Measurements from ENCODE around the gene BRD3. TPM values are rescaled to one million over a fixed set of nuclear protein-coding genes. Genes with fewer than 3 reads are reported as not detected.

BRD3 gene
- total RNA-seq, 1 experiment from 2014 or later, result 63.1 TPM

DNA sequence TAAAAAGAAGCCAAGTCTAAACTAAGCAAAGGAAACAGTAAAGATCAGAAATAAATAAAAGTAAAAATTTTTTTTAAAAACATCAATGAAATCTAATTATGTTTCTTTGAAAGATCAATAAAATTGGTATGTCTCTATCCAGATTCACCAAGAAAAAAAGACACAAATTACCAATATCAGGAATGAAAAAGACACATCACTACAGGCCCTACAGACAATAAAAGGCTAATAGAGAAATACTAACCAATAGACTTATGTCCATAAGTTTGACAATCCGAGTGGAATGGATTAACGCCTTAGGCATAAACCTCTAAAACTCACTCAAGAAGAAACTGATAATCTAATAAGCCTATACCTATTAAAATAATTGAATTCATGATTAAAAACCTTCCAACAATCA is 30.2 kb downstream of the BRD3 start:
- Histone ChIP-seq H3K9me3 (ENCODE audit: control insufficient read depth, low read depth, low read length) (no peaks in the 10 kb centered on the region), H3K27me3 (ENCODE audit: insufficient read depth, low read length) (no peaks in the 10 kb centered on the region), H3K4me1 (ENCODE audit: insufficient read depth, low read length) (no peaks in the 10 kb centered on the region), H3K79me1 (ENCODE audit: insufficient read depth, low read depth, low read length, poor library complexity, severe bottlenecking) (no peaks in the 10 kb centered on the region), H3K27ac (ENCODE audit: insufficient read length, low read depth, low read length) (no peak overlapping the region), H2AFZ (ENCODE audit: low read length) (no peak overlapping the region), H3T11ph (ENCODE audit: low read length) (no peak overlapping the region), H3K4ac (ENCODE audit: low read depth, low read length) (no peak overlapping the region), H3K56ac (ENCODE audit: insufficient read length, low read depth, low read length) (no peak overlapping the region), H2BK15ac (ENCODE audit: low read depth, low read length) (no peak overlapping the region), H4K20me1 (ENCODE audit: control insufficient read depth, insufficient read depth, insufficient read length) (no peaks in the 10 kb centered on the region), H4K5ac (ENCODE audit: insufficient read length, low read depth, low read length) (no peak overlapping the region), H2BK120ac (ENCODE audit: low read depth, low read length, poor library complexity, severe bottlenecking) (no peak overlapping the region), H3K79me2 (ENCODE audit: insufficient read depth, low read length) (no peaks in the 10 kb centered on the region), H3K4me2 (ENCODE audit: insufficient read depth, insufficient read length, low read length) (no peak overlapping the region), H3K23me2 (ENCODE audit: insufficient read length, low read depth, low read length, poor library complexity, severe bottlenecking) (no peaks in the 10 kb centered on the region), H2BK12ac (ENCODE audit: insufficient read length, low read depth, low read length) (no peak overlapping the region), H3K9ac (ENCODE audit: extremely low read depth, insufficient read length, low read length) (no peak overlapping the region), H3K18ac (ENCODE audit: insufficient read length, low read depth, low read length) (no peak overlapping the region), H2BK5ac (ENCODE audit: insufficient read length, low read length) (no peak overlapping the region), H2BK20ac (ENCODE audit: low read depth, low read length, poor library complexity, severe bottlenecking) (no peak overlapping the region), H2AK5ac (ENCODE audit: insufficient read length, low read length) (no peak overlapping the region), H4K91ac (ENCODE audit: insufficient read length, low read depth, low read length) (no peak overlapping the region), H3K23ac (ENCODE audit: insufficient read length, low read depth, low read length) (no peak overlapping the region), H3K14ac (ENCODE audit: insufficient read depth, low read length) (no peak overlapping the region), H4K8ac (replicated peaks; ENCODE audit: insufficient read length, low read depth, low read length) (no peak overlapping the region)
- H3K4me1 Mint-ChIP-seq, result no peaks in the 10 kb centered on the region
- no peaks in the 10 kb centered on the region; the same call in 1 of the 2 replicates for H3K27me3 Mint-ChIP-seq (ENCODE audit: low read depth)
- H3K36me3 Mint-ChIP-seq (ENCODE audit: insufficient read depth in 1 of 3, low read depth in 3 of 3), result peaks cover 43 to 91% (median 83%) of the 10 kb centered on the region in 3 experiments; a peak in 6 of 7 replicates
- no peaks in the 10 kb centered on the region for H3K9me3 Mint-ChIP-seq
- WGBS (ENCODE audit: extremely low coverage, insufficient read length, low lambda C conversion rate), result no CpG with 5 or more reads among the region's 2 CpGs
- no peak overlapping the region for H3K4me3 Mint-ChIP-seq
- no peak for DNase-seq
- no peak overlapping the region for H3K27ac Mint-ChIP-seq
- TF ChIP-seq, protein P1, sequence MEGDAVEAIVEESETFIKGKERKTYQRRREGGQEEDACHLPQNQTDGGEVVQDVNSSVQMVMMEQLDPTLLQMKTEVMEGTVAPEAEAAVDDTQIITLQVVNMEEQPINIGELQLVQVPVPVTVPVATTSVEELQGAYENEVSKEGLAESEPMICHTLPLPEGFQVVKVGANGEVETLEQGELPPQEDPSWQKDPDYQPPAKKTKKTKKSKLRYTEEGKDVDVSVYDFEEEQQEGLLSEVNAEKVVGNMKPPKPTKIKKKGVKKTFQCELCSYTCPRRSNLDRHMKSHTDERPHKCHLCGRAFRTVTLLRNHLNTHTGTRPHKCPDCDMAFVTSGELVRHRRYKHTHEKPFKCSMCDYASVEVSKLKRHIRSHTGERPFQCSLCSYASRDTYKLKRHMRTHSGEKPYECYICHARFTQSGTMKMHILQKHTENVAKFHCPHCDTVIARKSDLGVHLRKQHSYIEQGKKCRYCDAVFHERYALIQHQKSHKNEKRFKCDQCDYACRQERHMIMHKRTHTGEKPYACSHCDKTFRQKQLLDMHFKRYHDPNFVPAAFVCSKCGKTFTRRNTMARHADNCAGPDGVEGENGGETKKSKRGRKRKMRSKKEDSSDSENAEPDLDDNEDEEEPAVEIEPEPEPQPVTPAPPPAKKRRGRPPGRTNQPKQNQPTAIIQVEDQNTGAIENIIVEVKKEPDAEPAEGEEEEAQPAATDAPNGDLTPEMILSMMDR (conservative IDR thresholded peaks at IDR 0.05), result no peak

All from H9 (cell line).